GM13977 (cell line): ENCODE data around the gene RAD51B.

Experiments used
- DNase-seq: peaks from one replicate; pipeline ENCODE4 v3.0.0; 2012; ENCODE audit warnings: low spot score
- in situ Hi-C: fragments of 300-500 bp; cut with MboI; formaldehyde crosslinking; loops from one replicate; pipeline ENCODE4 v1.12.0; 2022; ENCODE audit warnings: low sequenced_read_pairs, low pct_unique_long_range_greater_than_20kb, mixed read lengths, inconsistent platforms; ENCODE audit not compliant: unreplicated experiment
- TF ChIP-seq, protein P1 (sequence below): IDR thresholded peaks from 2 replicates; pipeline ENCODE4 v1.5.1; 2012; ENCODE audit warnings: mild to moderate bottlenecking, control low read depth; ENCODE audit not compliant: insufficient read depth; ENCODE audit errors: extremely low read depth, missing control alignments

RAD51B gene

GRCh38 chr14:68318828-68319227 is 499.2 kb downstream of the RAD51B start:
- in situ Hi-C loops = loop anchor here (10.0 kb wide), 1 partner anchor 86 kb away; no protein-coding TSS in a partner anchor
- DNase-seq = no peak
- TF ChIP-seq, protein P1, sequence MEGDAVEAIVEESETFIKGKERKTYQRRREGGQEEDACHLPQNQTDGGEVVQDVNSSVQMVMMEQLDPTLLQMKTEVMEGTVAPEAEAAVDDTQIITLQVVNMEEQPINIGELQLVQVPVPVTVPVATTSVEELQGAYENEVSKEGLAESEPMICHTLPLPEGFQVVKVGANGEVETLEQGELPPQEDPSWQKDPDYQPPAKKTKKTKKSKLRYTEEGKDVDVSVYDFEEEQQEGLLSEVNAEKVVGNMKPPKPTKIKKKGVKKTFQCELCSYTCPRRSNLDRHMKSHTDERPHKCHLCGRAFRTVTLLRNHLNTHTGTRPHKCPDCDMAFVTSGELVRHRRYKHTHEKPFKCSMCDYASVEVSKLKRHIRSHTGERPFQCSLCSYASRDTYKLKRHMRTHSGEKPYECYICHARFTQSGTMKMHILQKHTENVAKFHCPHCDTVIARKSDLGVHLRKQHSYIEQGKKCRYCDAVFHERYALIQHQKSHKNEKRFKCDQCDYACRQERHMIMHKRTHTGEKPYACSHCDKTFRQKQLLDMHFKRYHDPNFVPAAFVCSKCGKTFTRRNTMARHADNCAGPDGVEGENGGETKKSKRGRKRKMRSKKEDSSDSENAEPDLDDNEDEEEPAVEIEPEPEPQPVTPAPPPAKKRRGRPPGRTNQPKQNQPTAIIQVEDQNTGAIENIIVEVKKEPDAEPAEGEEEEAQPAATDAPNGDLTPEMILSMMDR = no peak

DNA sequence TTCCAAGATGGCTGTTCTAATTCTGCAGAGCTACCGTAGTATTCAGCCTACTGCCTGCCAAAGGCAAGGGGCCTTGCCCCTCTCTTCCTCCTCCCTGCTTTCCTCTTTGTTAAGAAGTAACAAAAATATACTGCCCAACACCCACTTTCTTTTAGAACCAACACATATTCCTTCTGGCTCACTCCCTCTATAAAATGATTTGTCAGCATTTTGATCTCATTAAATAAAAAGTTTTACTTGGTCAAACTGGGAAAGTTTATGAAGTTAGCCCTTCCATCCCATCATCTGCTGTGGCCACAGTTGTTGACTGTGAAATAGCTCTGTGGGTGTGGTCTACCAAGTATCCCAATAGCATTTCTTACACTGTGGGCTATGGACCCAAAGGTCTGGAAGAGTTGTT is 500.9 kb downstream of the RAD51B start:
- TF ChIP-seq, protein P1 = no peak
- no peak for DNase-seq
- in situ Hi-C loops = no loop called here

- no peak for DNase-seq
- TF ChIP-seq, protein P1 = no peak
- in situ Hi-C loops = no loop called here
These were observed 503.5 kb downstream of the RAD51B start for GRCh38 chr14:68322940-68323620.

GRCh38 chr14:68325267-68325807 is 505.8 kb downstream of the RAD51B start:
- TF ChIP-seq, protein P1 = no peak
- in situ Hi-C loops = no loop called here
- DNase-seq = no peak

DNA sequence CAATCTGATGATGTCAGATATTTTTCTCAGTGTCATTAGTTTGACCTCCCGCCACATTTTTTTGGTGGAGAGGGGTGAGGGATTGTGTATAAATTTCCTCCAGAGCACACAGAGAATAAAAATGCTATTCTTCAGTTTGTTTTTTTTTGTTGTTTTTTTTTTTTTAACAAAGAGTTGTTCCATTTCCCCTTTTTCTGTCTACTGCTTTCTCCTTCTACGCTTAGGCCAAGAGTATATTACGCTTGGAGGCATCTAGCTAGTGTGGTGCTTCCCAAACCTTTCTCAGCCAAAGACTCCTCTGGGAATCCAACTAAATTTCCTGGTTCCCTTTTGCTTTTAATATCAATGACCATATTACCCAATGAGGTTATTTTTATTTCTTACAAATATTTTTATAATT is 507.7 kb downstream of the RAD51B start:
- TF ChIP-seq, protein P1 = no peak
- no peak for DNase-seq
- in situ Hi-C loops = no loop called here

DNA sequence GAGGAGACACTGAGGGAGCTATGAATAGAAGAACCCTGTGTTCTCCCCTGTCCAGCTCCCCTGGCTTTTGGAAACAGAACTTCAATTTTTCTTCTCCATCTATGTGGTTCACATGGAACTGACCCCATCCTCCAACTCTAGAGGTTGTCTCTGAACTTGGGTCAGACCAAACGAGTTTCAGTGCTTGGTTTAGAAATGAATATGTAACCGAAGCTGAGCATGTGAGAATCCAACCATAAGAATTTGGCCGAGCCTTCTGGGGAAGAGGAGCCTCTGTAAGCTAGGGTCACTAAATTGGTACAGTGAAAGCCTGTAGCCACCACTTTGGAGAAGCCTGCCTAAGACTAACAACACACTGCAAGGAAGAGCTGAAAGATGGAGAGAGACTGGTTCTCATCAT is 508.9 kb downstream of the RAD51B start:
- in situ Hi-C loops = no loop called here
- TF ChIP-seq, protein P1 = no peak
- no peak for DNase-seq

GRCh38 chr14:68331426-68331825 is 511.8 kb downstream of the RAD51B start:
- no peak for DNase-seq
- TF ChIP-seq, protein P1 = no peak
- in situ Hi-C loops = no loop called here
